ENCODE measurements around the gene METTL24.

The METTL24 gene

DNA sequence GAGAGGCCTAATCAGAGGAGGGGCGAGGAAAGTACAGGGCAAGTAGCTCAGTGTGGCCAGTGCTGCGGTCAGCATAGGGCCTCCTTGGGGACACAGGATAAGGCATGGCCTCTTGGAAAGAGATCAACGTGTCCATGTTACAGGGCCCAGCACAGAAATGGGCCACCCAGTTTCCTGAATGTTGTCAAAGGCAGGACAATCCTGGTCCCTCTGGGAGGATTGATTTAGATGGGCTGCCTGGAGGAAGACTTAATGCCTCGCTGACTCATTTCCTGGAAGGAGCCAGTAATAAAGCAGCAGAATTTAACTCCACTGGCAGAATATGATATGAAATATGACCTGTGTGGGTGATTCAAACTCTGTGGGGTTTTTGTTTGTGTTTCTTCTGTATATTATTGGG, 40.6 kb upstream of the METTL24 start:
- H3K36me3 Mint-ChIP-seq (ENCODE audit: low read depth): no peaks in the 10 kb centered on the region
- peak overlapping the region; percentile 6 for H3K27ac Mint-ChIP-seq
- H3K4me3 Mint-ChIP-seq: no peak overlapping the region
- H3K9me3 Mint-ChIP-seq: no peaks in the 10 kb centered on the region
- TF ChIP-seq, protein P1, sequence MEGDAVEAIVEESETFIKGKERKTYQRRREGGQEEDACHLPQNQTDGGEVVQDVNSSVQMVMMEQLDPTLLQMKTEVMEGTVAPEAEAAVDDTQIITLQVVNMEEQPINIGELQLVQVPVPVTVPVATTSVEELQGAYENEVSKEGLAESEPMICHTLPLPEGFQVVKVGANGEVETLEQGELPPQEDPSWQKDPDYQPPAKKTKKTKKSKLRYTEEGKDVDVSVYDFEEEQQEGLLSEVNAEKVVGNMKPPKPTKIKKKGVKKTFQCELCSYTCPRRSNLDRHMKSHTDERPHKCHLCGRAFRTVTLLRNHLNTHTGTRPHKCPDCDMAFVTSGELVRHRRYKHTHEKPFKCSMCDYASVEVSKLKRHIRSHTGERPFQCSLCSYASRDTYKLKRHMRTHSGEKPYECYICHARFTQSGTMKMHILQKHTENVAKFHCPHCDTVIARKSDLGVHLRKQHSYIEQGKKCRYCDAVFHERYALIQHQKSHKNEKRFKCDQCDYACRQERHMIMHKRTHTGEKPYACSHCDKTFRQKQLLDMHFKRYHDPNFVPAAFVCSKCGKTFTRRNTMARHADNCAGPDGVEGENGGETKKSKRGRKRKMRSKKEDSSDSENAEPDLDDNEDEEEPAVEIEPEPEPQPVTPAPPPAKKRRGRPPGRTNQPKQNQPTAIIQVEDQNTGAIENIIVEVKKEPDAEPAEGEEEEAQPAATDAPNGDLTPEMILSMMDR (IDR thresholded peaks at IDR 0.05): no peak
- H3K4me1 Mint-ChIP-seq: peaks cover 13% of the 10 kb centered on the region
- DNase-seq: no peak
- H3K27me3 Mint-ChIP-seq (ENCODE audit: low read depth, poor library complexity): peaks cover 12% of the 10 kb centered on the region

DNA sequence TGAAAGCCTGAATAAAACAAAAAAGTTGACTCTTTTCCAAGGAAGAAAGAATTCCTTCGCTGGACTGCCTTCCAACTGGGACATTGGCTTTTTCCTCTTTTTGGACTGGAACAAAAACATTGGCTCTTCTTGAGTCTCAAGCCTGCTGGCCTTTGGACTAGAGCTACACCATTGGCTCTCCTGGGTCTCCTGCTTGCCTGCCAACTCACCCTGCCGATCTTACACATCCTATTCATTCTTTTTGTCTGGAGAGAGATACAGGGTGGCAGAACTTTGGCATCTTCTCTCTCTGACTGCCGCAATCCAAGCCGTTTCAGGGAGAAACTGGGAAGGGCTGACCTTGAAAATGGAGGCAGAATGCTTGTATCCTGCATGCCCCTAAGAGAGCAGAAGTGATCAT, 37.1 kb upstream of the METTL24 start:
- no peak overlapping the region for H3K27ac Mint-ChIP-seq
- H3K9me3 Mint-ChIP-seq: no peaks in the 10 kb centered on the region
- H3K36me3 Mint-ChIP-seq (ENCODE audit: low read depth): no peaks in the 10 kb centered on the region
- H3K27me3 Mint-ChIP-seq (ENCODE audit: low read depth, poor library complexity): peaks cover 11% of the 10 kb centered on the region
- no peak for DNase-seq
- no peak overlapping the region for H3K4me3 Mint-ChIP-seq
- peaks cover 21% of the 10 kb centered on the region for H3K4me1 Mint-ChIP-seq
- TF ChIP-seq, protein P1 (IDR thresholded peaks at IDR 0.05): no peak

- H3K36me3 Mint-ChIP-seq (ENCODE audit: low read depth): no peaks in the 10 kb centered on the region
- TF ChIP-seq, protein P1 (IDR thresholded peaks at IDR 0.05): no peak
- H3K27ac Mint-ChIP-seq: no peak overlapping the region
- no peaks in the 10 kb centered on the region for H3K9me3 Mint-ChIP-seq
- no peak overlapping the region for H3K4me3 Mint-ChIP-seq
- H3K4me1 Mint-ChIP-seq: peaks cover 29% of the 10 kb centered on the region
- H3K27me3 Mint-ChIP-seq (ENCODE audit: low read depth, poor library complexity): peaks cover 11% of the 10 kb centered on the region
- DNase-seq: no peak
Measured at GRCh38 chr6:110394409-110394808, 36.3 kb upstream of the METTL24 start.

DNA sequence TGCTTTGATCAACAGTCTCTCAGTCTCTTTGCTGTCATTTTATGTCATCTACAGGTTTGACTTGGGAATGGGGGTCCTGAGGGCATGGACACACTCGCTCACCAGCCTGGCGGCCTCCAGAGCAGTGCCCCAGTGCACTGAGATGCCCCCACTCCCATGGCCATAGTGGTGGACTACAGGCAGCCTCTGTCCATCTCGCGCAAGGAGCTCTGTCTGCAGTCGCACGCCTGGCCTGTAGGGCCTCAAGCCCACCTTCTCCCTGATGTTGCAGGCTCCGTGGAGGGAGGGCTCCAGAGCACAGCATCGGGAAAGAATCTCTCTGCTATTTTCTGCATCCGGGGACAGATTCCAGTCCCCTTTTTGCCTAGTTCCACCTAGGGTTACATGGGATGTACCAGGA, 34.6 kb upstream of the METTL24 start:
- Mint-ChIP-seq H3K4me1 (peaks cover 31% of the 10 kb centered on the region), H3K9me3 (no peaks in the 10 kb centered on the region), H3K27ac (no peak overlapping the region), H3K27me3 (ENCODE audit: low read depth, poor library complexity) (peaks cover 6% of the 10 kb centered on the region), H3K36me3 (ENCODE audit: low read depth) (no peaks in the 10 kb centered on the region), H3K4me3 (no peak overlapping the region)
- TF ChIP-seq, protein P1 (IDR thresholded peaks at IDR 0.05): no peak
- DNase-seq: no peak

DNA sequence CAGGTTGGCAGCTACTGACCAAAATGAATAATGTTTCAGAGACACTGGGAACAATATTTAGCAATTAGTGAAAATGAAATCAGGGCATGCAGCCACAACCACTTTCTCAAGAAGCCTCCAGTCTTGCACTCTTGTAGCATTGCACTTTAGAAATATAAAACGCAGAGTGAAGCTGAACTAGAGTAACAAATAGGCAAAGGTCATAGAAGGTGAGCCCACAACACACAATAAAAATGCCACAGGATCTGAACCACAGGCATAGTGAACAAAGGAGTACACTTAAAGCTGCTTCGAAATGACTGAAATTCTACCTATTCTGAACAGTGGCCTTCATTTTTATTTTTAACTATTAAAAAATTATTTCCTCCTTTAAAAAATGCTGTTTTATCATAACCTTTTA, 32.3 kb upstream of the METTL24 start:
- Mint-ChIP-seq H3K9me3 (no peaks in the 10 kb centered on the region), H3K27ac (no peak overlapping the region), H3K4me3 (no peak overlapping the region), H3K4me1 (peaks cover 34% of the 10 kb centered on the region), H3K27me3 (ENCODE audit: low read depth, poor library complexity) (peaks cover 9% of the 10 kb centered on the region), H3K36me3 (ENCODE audit: low read depth) (no peaks in the 10 kb centered on the region)
- TF ChIP-seq, protein P1 (IDR thresholded peaks at IDR 0.05): no peak
- DNase-seq: no peak

GRCh38 chr6:110389689-110390382, 31.7 kb upstream of the METTL24 start:
- H3K36me3 Mint-ChIP-seq (ENCODE audit: low read depth): no peaks in the 10 kb centered on the region
- DNase-seq: no peak
- no peak overlapping the region for H3K27ac Mint-ChIP-seq
- H3K27me3 Mint-ChIP-seq (ENCODE audit: low read depth, poor library complexity): peaks cover 9% of the 10 kb centered on the region
- H3K9me3 Mint-ChIP-seq: no peaks in the 10 kb centered on the region
- TF ChIP-seq, protein P1 (IDR thresholded peaks at IDR 0.05): no peak
- no peak overlapping the region for H3K4me3 Mint-ChIP-seq
- peaks cover 34% of the 10 kb centered on the region for H3K4me1 Mint-ChIP-seq
